ENCODE measurements around the gene OR52D1.

GRCh38 chr11:5505363-5506048, 17.0 kb downstream of the OR52D1 start:
- TF ChIP-seq RAD21 (conservative IDR thresholded peaks at IDR 0.05): no peak
- TF ChIP-seq POLR2AphosphoS5 (IDR thresholded peaks at IDR 0.05): no peak
- TF ChIP-seq CTCF (IDR thresholded peaks at IDR 0.05; ENCODE audit: poor library complexity, severe bottlenecking): no peak
- TF ChIP-seq EZH2 (IDR thresholded peaks at IDR 0.05; ENCODE audit: borderline replicate concordance, insufficient read depth, low read length, poor library complexity, severe bottlenecking): no peak
- TF ChIP-seq TAF1 (IDR thresholded peaks at IDR 0.05; ENCODE audit: low read depth): no peak
- TF ChIP-seq EP300 (conservative IDR thresholded peaks at IDR 0.05; ENCODE audit: poor library complexity, severe bottlenecking): no peak
- TF ChIP-seq MXI1 (conservative IDR thresholded peaks at IDR 0.05; ENCODE audit: poor library complexity, severe bottlenecking): no peak
